HUES64 (cell line): ENCODE data around the gene LGALSL.

ENCODE experiments used
- H3K27ac ChIP-seq: 2 replicates; pipeline ENCODE4 v1.7.0; 2013; ENCODE audit warnings: low read depth, low read length, inconsistent platforms
- H3K27me3 ChIP-seq: 2 replicates; pipeline ENCODE4 v1.6.1; 2013; ENCODE audit warnings: mild to moderate bottlenecking, low read length; ENCODE audit not compliant: insufficient read depth
- H3K36me3 ChIP-seq: 2 replicates; pipeline ENCODE4 v1.6.1; 2013; ENCODE audit warnings: mild to moderate bottlenecking, low read length; ENCODE audit not compliant: insufficient read depth
- H3K4me1 ChIP-seq: 2 replicates; pipeline ENCODE4 v1.6.1; 2013; ENCODE audit warnings: mild to moderate bottlenecking, low read length, moderate library complexity; ENCODE audit not compliant: insufficient read depth
- H3K4me3 ChIP-seq: 2 replicates; pipeline ENCODE4 v1.5.1; 2013; ENCODE audit warnings: mild to moderate bottlenecking, low read length, moderate library complexity
- H3K9ac ChIP-seq: 2 replicates; pipeline ENCODE4 v1.6.1; 2013; ENCODE audit warnings: mild to moderate bottlenecking, low read depth, low read length
- H3K9me3 ChIP-seq: 2 replicates; pipeline ENCODE4 v1.6.1; 2013; ENCODE audit warnings: low read depth, low read length; ENCODE audit not compliant: insufficient read depth
- WGBS: fragments of 150-250, 120-280 bp; methylation state at CpG from one replicate; pipeline ENCODE4 v1.1.7; 2013; ENCODE audit warnings: missing lambda C conversion rate; 5-methylcytosine and 5-hydroxymethylcytosine counted together

The LGALSL gene

DNA sequence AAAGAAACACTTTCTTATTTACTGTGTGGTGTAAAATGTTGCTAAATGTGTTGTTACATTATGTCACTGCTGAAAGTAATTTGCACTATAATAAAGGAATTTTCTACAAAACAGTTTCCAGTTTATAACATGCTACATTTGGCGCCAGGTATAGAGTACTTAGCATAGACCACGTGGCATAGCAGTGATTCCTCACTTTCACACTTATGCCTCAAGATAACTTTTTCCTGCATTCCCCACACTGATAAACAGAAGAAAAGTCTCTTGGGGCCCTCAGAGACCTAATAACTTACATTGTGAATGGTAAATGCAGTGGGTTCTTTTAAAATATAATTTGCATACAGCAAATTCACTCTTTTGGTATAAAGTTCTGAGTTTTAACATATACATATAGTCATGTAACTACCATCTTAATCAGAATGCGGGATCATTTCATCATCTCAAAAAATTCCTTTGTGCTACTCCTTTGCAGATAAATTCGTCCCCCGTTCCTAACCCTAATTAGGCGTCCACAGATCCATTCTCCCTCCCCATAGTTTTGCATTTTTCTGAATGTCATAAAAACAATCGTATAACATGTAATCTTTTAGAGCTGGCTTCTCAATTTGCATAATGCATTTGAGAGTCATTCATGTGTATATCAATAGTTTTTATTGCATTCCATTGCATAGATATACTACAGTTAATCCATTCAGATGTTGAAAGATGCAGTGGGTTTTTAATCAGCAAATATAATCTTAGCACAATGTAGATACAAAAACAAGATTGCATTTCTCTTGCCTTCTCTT is 7.5 kb downstream of the LGALSL start:
- peaks cover 39% of the 10 kb centered on the region for H3K36me3 ChIP-seq
- no peak overlapping the region for H3K27ac ChIP-seq
- H3K4me1 ChIP-seq, result no peaks in the 10 kb centered on the region
- no peaks in the 10 kb centered on the region for H3K27me3 ChIP-seq
- H3K9ac ChIP-seq, result no peak overlapping the region
- H3K9me3 ChIP-seq, result no peaks in the 10 kb centered on the region
- 90% methylated on average over 7 of the region's 7 CpGs for WGBS
- no peak overlapping the region for H3K4me3 ChIP-seq

DNA sequence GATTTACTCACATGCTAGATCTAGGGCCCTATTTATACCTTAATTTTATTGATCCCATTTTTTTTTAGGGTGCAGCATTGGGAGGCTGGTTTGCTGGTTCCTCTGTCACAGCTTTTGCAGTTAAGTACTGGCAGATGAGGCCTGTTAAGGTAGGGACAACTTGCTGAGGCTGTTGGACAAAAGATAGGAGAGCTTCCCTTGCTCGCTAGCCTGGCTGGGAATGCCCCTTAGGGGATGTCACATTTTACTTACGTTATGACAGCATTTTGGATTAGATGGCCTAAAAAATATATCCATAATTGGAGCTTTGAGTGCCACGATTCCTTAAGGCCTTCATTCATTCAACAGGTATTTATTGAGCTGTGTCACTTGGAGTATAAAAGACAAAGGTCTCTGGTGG is 8.2 kb downstream of the LGALSL start:
- Histone ChIP-seq H3K4me3 (no peak overlapping the region), H3K36me3 (peaks cover 32% of the 10 kb centered on the region), H3K4me1 (no peaks in the 10 kb centered on the region), H3K9ac (no peak overlapping the region), H3K9me3 (no peaks in the 10 kb centered on the region), H3K27ac (no peak overlapping the region), H3K27me3 (no peaks in the 10 kb centered on the region)
- 72% methylated on average over 3 of the region's 3 CpGs for WGBS

DNA sequence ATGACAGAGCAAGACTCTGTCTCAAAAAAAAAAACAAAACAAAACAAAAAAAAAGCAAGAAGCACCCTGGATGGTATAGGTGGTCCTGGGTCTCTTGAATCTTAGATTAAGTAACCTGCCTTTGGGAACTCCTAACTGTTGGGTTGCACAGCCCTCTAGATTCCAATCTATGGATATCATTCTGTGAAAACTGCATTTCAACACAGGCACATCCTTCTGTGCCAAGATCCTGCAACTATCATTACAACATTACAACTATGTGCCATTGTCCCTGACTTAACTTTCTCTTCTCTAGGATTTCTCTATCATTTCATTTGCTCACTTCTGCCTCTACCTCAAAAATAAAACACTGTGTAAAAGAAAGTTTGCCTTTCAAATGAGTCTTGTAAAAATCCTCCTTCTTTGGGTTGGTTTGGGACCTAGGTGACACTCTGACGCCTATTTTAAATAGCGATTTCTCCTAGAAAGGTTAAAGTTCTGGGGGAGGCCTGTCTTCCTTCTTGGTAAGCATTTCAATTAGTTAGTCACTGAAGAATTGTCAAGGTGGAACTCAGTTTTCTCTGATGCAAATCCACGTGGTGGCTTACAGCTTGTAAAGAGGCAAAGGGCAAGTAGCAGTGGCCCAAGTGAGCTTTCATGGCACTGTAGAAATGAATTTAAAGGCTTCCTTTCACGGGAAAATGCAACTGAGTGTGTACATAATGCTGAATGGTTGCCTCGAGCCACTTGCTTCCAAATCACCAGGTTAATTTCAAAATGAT is 9.2 kb downstream of the LGALSL start:
- H3K4me3 ChIP-seq, result no peak overlapping the region
- no peaks in the 10 kb centered on the region for H3K27me3 ChIP-seq
- H3K9ac ChIP-seq, result no peak overlapping the region
- WGBS, result 55% methylated on average over 4 of the region's 5 CpGs
- H3K9me3 ChIP-seq, result no peaks in the 10 kb centered on the region
- peaks cover 23% of the 10 kb centered on the region for H3K36me3 ChIP-seq
- H3K4me1 ChIP-seq, result no peaks in the 10 kb centered on the region
- no peak overlapping the region for H3K27ac ChIP-seq

- H3K9ac ChIP-seq, result no peak overlapping the region
- no peaks in the 10 kb centered on the region for H3K9me3 ChIP-seq
- peaks cover 16% of the 10 kb centered on the region for H3K36me3 ChIP-seq
- no peak overlapping the region for H3K27ac ChIP-seq
- H3K4me1 ChIP-seq, result no peaks in the 10 kb centered on the region
- 87% methylated on average over 1 of the region's 1 CpG for WGBS
- no peak overlapping the region for H3K4me3 ChIP-seq
- no peaks in the 10 kb centered on the region for H3K27me3 ChIP-seq
Observed at GRCh38 chr2:64463781-64464180, 9.8 kb downstream of the LGALSL start.

DNA sequence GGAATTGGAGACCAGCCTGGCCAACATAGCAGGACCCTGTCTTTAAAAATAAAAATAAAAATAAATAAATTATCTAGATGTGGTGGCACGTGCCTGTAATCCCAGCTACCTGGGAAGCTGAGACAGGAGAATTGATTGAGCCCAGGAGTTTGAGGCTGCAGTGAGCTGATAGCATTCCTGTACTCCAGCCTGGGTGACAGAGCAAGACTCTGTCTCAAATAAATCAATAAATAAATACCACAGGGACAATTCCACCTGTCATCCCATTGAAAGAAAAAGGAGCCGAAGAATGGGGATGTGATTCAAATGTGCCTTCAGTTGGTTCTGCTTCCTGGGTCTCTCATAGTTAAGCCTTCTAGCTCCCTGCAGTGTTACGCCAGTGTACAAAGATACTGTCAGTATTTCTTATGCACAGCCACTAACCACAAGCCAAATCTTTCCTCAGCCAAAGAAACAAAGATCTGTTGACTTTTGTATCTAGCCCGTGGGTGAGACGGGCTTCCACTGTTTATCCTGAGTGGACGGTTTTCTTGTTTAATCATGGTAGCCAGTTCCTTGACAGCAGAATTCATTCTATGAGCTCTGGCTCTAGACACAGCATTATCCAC is 12.6 kb downstream of the LGALSL start:
- Histone ChIP-seq H3K9me3 (no peaks in the 10 kb centered on the region), H3K36me3 (no peaks in the 10 kb centered on the region), H3K9ac (no peak overlapping the region), H3K27ac (no peak overlapping the region), H3K4me3 (no peak overlapping the region), H3K4me1 (peaks cover 17% of the 10 kb centered on the region), H3K27me3 (no peaks in the 10 kb centered on the region)
- WGBS, result 91% methylated on average over 6 of the region's 6 CpGs

DNA sequence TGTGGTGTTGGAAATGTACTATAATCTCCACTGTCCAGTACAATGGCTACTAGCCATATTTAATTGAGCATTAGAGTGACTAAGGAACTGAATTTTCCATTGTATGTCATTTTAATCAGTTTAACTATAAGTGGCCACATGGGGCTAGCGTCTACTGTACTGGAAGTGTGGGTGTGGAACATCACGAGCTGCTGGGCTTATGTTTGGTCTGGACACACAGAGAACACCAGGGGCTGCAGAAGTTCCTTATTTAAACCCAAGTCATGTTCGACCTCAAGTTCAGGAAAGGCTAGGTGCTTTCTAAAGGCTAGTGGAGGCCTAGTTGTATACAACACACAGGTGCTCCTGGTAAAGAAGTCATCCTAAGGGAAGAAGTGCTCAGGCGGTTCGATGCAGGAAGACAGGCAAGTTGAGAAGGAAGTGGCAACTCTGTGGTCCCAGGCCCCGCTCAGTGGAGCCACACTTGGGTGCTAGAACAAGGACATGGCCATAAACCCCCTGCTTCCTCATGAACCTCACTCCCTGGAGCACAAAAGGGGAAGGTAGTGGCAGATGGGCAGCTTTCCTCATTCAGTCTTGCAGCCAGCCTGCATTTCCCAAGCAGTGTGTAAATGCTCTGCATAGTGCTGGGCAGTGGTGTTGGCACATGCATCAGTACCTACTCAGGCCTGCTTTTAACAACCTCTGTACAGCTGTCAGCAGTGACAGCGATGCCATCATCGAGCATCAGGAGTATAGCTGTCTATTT is 13.3 kb downstream of the LGALSL start:
- Histone ChIP-seq H3K36me3 (no peaks in the 10 kb centered on the region), H3K9ac (no peak overlapping the region), H3K27me3 (no peaks in the 10 kb centered on the region), H3K4me1 (peaks cover 17% of the 10 kb centered on the region), H3K27ac (no peak overlapping the region), H3K4me3 (no peak overlapping the region), H3K9me3 (no peaks in the 10 kb centered on the region)
- WGBS, result 94% methylated on average over 8 of the region's 8 CpGs

DNA sequence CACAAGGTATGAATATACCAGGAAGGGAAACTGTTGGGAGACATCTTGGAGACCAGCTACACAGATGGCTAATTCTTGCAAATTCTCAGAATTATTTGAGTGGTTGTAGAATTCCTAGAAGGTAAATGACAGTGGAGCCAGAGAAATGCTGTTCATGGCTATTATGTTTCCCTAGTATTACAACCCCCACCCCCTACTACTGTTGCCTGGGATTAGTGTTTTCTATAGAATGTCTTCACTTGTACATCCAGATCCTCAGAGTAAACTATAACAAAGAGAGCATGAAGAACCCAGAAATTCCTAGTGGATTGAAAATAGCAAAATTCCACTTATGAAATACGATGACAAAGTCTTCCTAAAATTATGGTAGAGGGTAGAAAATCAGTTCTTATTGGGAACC is 15.3 kb downstream of the LGALSL start:
- Histone ChIP-seq H3K4me1 (peaks cover 21% of the 10 kb centered on the region), H3K27ac (no peak overlapping the region), H3K27me3 (no peaks in the 10 kb centered on the region), H3K4me3 (no peak overlapping the region), H3K9ac (no peak overlapping the region), H3K36me3 (no peaks in the 10 kb centered on the region), H3K9me3 (no peaks in the 10 kb centered on the region)
- no CpG with 5 or more reads among the region's 1 CpG for WGBS

DNA sequence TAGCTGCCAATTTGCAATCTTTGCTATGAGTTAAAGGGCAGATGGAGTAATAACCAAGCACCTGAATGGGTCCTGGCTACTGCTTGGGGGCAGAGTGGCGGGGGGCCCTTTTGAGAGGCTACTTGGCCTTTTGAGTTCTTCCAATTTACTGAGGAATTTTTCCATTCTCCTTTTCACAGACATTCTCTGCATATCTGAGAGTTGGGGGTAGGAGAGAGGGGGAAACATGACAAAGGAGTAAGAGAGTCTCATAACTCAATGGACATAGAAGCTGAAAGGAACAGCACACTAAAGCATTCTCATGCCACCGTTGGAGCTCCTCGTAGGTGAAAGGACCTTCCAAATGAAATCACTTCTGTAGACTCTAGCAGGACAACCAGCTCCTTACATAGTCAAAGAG is 16.1 kb downstream of the LGALSL start:
- Histone ChIP-seq H3K9ac (no peak overlapping the region), H3K27ac (peak overlapping the region; percentile 44), H3K36me3 (no peaks in the 10 kb centered on the region), H3K9me3 (no peaks in the 10 kb centered on the region), H3K4me3 (no peak overlapping the region), H3K4me1 (peaks cover 26% of the 10 kb centered on the region), H3K27me3 (no peaks in the 10 kb centered on the region)
- 63% methylated on average over 3 of the region's 3 CpGs for WGBS

DNA sequence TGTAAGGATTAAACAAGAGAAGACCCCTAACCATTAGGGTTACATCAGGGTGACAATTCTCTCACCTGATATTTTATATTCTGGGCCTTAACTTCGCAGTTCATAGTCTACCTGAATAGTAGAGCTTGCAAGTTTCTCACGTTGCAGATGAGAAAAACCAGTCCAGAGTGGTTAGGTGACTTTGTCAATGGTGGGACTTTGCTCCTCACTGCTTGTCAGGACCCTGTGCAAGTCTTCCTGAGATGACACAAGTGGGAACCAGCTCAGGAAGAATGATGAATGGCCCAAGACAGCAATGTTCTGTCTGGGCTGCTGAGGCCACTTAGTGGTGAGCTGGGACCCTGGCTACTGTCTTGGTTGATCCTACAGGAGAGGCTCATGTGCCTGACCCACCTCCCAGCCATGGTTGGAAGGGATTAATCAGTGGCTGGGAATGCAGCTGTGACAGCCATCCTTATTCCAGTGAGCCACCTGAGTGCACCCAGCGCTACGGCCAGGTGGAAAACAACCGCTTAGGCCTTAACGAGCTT is 16.9 kb downstream of the LGALSL start:
- Histone ChIP-seq H3K9me3 (no peaks in the 10 kb centered on the region), H3K9ac (no peak overlapping the region), H3K4me3 (no peak overlapping the region), H3K27me3 (no peaks in the 10 kb centered on the region), H3K36me3 (no peaks in the 10 kb centered on the region), H3K4me1 (peaks cover 26% of the 10 kb centered on the region), H3K27ac (peak overlapping the region; percentile 44)
- WGBS, result 95% methylated on average over 6 of the region's 6 CpGs

DNA sequence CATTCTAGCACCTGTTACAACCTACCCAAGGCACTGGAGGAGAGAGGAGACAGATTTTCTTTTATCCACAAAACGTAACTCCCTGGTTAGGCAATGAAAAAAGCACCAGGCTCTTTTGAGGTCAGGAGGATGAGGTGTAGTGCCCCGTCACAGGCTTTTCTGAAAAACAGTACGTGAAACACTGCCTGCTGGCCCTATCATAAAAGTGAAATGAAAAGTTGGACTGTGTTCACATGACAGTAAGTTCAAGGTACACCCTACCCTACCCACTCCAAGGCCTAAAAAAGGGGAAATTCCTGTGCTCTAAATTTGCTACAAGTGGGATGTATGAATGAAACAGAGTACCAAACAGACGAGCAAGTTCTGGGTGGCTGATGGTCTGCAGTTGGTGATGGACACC is 17.6 kb downstream of the LGALSL start:
- Histone ChIP-seq H3K9me3 (no peaks in the 10 kb centered on the region), H3K27me3 (no peaks in the 10 kb centered on the region), H3K4me1 (peaks cover 26% of the 10 kb centered on the region), H3K9ac (no peak overlapping the region), H3K36me3 (no peaks in the 10 kb centered on the region), H3K4me3 (no peak overlapping the region), H3K27ac (no peak overlapping the region)
- 98% methylated on average over 4 of the region's 4 CpGs for WGBS
